ENCODE results near the gene NLRP6. TPM values are rescaled to one million over a fixed set of nuclear protein-coding genes. Genes with fewer than 3 reads are reported as not detected.
"Not testable (repeated sequence)": the region's sequence is repeated elsewhere in the genome, so short reads cannot be mapped to it uniquely, and the experiment has no call there.

NLRP6 gene
- not detected for polyA plus RNA-seq (2013, experiment 1 of 4)
- polyA plus RNA-seq (2013, experiment 2 of 4), result not detected
- polyA plus RNA-seq (2013, experiment 3 of 4), result not detected
- polyA plus RNA-seq (2013, experiment 4 of 4), result not detected

DNA sequence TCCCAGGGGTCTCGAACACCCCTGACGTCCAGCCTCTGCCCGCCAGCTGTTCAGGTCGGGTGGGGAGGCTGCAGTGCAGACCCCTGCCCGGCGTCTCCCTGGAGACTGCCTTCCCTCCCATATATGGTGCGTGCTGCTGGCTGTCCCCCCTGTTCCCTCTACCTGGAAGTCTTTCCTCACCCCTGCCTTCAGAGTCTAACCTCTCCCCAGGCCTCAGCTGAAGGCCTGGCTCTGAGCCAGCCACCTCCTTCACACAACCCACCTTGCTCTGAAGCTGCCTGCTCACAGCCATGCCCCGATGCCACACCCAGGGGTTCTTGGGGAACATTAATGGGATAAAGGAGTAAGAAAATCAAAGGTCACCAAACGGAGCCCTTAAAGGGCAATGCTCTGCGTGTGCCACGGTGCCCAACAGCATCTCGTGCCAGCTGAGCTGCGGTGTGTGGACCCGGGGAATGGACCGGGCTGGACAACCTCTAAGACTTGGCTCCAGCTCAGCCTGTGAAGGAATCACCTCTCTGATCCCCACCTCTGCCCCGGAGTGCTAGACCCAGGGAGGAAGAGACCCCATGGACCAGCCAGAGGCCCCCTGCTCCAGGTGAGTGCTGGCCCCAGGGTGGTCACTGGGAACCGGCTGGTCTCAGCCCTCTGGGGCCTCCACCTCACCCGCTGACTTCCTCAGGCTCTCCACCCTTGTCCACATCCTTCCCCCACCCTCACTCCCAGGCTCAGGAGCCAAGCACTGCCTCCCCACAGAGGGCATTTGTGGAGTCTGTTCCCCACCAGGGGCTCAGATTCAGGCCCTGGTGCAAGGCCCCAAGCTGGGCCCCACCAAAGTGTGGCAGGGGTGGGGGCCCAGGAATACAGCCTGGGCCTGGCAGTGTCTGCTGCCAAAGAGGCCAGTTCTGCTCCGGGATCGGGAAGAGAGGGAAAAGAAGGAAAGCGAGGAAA is at the start of gene NLRP6:
Gene NLRP6 (plus strand): TSS at position 407 of the 951 bp plus-strand sequence. CDS start 163 bp downstream, at position 570.
- no peaks in the 10 kb centered on the region for H3K4me1 ChIP-seq (ENCODE audit: control insufficient read depth, insufficient read depth, low read length)
- no peaks in the 10 kb centered on the region for H3K9me3 ChIP-seq (ENCODE audit: control insufficient read depth, low read length)
- no peak within 1 kb of the TSS for H3K27ac ChIP-seq (ENCODE audit: insufficient read depth, low read depth, low read length, poor library complexity, severe bottlenecking)
- 92 to 93% methylated on average over 21 of the region's 21 CpGs for WGBS, 2 experiments
- H3K36me3 ChIP-seq (ENCODE audit: control insufficient read depth, insufficient read depth, low read length), result no peaks in the 10 kb centered on the region
- no peak within 1 kb of the TSS for H3K4me3 ChIP-seq (ENCODE audit: insufficient read depth, low read depth, low read length)
- H3K27me3 ChIP-seq (ENCODE audit: control insufficient read depth, insufficient read depth, low read length, poor library complexity, severe bottlenecking), result peaks cover 53% of the 10 kb centered on the region

DNA sequence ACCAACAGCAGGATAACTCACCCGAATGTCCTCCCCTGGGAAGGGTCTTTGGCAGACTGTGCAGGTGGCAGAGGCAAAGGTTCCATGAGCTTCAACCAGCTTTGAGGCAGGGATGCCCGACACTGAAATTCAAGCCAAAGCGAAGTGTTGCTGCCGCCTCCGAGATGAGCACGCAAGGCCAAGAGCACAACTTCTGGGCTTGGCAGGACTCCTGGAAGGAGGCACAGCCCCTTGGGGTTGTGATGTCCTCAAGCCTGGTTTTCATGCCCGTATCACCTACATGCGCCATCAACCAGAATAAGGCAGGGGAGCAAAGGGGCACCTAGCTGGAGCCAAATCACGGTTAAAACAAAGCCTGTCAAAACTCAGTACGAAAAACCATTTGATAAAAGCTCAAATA is 47.8 kb upstream of the NLRP6 start:
- Histone ChIP-seq H3K4me1 (ENCODE audit: control insufficient read depth, insufficient read depth, low read length) (no peaks in the 10 kb centered on the region), H3K36me3 (ENCODE audit: control insufficient read depth, insufficient read depth, low read length) (no peaks in the 10 kb centered on the region), H3K27ac (ENCODE audit: insufficient read depth, low read depth, low read length, poor library complexity, severe bottlenecking) (no peak overlapping the region), H3K9me3 (ENCODE audit: control insufficient read depth, low read length) (no peaks in the 10 kb centered on the region), H3K4me3 (ENCODE audit: insufficient read depth, low read depth, low read length) (no peak overlapping the region), H3K27me3 (ENCODE audit: control insufficient read depth, insufficient read depth, low read length, poor library complexity, severe bottlenecking) (no peaks in the 10 kb centered on the region)
- WGBS, 2 experiments, result 95% methylated on average over 10 of the region's 10 CpGs

DNA sequence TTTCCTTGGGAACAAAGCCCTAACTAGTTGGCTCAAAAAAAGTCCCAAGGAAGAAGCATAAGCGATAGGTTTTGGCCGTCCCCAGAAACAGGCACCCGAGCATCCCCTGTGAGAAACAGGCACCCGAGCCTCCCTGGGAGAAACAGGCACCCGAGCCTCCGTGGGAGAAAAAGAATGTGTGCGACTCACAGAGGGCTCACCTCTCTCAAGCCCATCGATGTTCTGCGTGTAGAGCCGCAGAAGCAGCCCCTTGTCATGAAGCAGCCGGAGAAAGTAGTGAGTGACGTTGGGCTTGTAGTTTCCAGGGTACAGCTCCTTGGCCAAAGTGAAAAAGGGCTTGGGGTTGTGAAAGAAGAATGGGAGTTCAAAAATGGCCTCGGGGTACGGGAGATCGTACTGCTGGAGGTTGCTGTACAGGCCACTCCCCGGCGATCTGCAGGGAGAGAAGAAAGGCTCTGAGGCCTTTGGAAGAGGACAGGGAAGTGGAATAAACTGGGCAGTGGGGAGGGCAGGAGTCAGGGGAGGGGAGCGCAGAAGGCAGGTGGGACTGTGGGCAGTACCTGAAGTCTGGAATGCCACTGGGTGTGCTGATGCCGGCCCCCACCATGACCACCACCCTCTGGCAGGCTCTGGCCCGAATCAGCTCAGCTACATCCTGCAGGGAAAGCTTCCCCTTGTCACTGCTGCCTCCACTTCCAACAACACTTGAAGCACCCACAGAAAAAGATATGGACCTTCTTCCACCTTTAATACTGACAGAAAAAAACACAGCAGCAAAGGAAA is 45.2 kb upstream of the NLRP6 start:
- WGBS, 2 experiments, result 94% methylated on average over 20 of the region's 20 CpGs
- H3K4me1 ChIP-seq (ENCODE audit: control insufficient read depth, insufficient read depth, low read length), result peaks cover 4% of the 10 kb centered on the region

DNA sequence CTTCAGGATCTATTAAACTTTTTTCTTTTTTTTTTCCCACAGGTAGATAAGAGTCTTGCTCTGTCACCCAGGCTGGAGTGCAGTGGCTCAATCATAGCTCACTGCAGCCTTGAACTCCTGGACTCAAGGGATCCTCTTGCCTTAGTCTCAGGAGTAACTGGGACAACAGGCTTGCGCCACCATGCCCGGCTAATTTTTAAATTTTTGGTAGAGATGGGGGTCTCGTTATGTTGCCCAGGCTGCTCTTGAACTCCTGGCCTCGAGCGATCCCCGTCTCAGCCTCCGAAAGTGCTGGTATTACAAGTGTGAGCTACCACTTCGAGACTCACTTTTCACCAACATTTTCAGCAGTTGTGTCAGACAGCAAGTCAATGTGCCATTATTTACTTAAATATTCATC is 43.0 kb upstream of the NLRP6 start:
- Histone ChIP-seq H3K27me3 (ENCODE audit: control insufficient read depth, insufficient read depth, low read length, poor library complexity, severe bottlenecking) (no peaks in the 10 kb centered on the region), H3K27ac (ENCODE audit: insufficient read depth, low read depth, low read length, poor library complexity, severe bottlenecking) (no peak overlapping the region), H3K9me3 (ENCODE audit: control insufficient read depth, low read length) (no peaks in the 10 kb centered on the region), H3K4me3 (ENCODE audit: insufficient read depth, low read depth, low read length) (peak overlapping the region; percentile 87), H3K4me1 (ENCODE audit: control insufficient read depth, insufficient read depth, low read length) (peaks cover 9% of the 10 kb centered on the region), H3K36me3 (ENCODE audit: control insufficient read depth, insufficient read depth, low read length) (peaks cover under 1% of the 10 kb centered on the region)
- WGBS, 2 experiments, result 93 to 94% methylated on average over 8 of the region's 8 CpGs

More for the DNA sequence above, 45.2 kb upstream of the NLRP6 start:
- H3K9me3 ChIP-seq (ENCODE audit: control insufficient read depth, low read length), result no peaks in the 10 kb centered on the region
- no peaks in the 10 kb centered on the region for H3K27me3 ChIP-seq (ENCODE audit: control insufficient read depth, insufficient read depth, low read length, poor library complexity, severe bottlenecking)
- H3K4me3 ChIP-seq (ENCODE audit: insufficient read depth, low read depth, low read length), result no peak overlapping the region
- no peak overlapping the region for H3K27ac ChIP-seq (ENCODE audit: insufficient read depth, low read depth, low read length, poor library complexity, severe bottlenecking)
- no peaks in the 10 kb centered on the region for H3K36me3 ChIP-seq (ENCODE audit: control insufficient read depth, insufficient read depth, low read length)

DNA sequence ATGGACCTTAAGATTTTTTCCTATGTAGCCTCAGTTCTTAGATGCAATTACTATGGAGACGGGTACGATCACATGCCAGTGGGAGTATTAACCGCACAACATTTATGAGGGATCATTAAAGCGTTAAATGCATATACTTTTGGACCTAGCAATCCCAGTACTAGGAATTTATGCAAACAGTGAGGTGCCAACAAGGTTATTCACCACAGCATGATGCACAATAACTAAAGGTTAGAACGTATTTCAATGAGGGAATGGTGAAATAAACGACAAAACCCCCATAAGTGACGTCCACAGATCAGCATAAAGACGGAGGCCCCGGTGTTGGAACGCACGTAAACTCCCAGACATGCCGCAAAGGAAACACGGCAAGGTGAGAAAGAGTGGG is 42.6 kb upstream of the NLRP6 start:
- H3K36me3 ChIP-seq (ENCODE audit: control insufficient read depth, insufficient read depth, low read length), result peaks cover 3% of the 10 kb centered on the region
- H3K27ac ChIP-seq (ENCODE audit: insufficient read depth, low read depth, low read length, poor library complexity, severe bottlenecking), result peak overlapping the region; percentile 60
- peaks cover 9% of the 10 kb centered on the region for H3K4me1 ChIP-seq (ENCODE audit: control insufficient read depth, insufficient read depth, low read length)
- peak overlapping the region; percentile 87 for H3K4me3 ChIP-seq (ENCODE audit: insufficient read depth, low read depth, low read length)
- 14 to 15% methylated on average over 13 of the region's 13 CpGs for WGBS, 2 experiments
- no peaks in the 10 kb centered on the region for H3K27me3 ChIP-seq (ENCODE audit: control insufficient read depth, insufficient read depth, low read length, poor library complexity, severe bottlenecking)
- H3K9me3 ChIP-seq (ENCODE audit: control insufficient read depth, low read length), result no peaks in the 10 kb centered on the region

DNA sequence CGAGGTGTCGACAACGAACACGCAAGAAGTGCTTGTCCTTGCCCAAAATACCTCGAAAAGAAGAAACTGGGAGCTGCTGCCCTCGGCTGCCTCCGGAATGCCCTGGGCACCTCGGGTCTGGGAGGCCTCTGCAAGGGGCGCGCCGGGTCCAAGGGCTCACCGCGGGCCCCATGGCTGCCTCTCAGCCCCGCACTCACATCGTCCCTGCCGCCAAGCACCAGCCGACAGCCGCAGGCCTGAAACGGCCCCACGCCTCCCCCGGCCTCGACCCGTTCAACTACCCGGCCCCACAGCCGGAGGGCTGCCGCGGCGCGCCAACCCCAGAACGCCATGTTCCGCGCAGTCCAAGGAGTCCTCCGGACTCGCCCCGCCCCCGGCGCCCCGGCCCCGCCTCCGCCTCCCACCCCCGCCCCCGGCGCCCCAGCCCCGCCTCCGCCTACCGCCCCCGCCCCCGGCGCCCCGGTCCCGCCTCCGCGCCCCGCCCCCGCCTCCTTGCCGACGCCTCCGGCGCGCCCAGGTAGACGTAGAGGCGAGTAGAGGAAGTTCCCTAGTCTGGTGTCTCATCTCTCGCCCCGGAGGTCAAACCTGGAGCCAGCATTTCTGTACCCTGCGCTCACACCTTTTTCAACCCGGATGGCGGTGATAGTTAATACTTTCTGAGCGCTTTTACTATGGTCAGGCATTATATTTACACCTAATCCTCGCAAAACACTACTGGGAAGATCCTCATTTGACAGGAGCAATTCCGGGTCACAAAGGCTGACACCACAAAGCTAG is 42.0 kb upstream of the NLRP6 start, which contains the start of gene SIRT3:
Gene SIRT3 (minus strand): TSS at position 346 of the 777 bp plus-strand sequence. CDS start 14 bp downstream, at position 332.
- H3K27ac ChIP-seq (ENCODE audit: insufficient read depth, low read depth, low read length, poor library complexity, severe bottlenecking), result peak within 1 kb of the TSS; percentile 84
- WGBS, 2 experiments, result 0% methylated on average over 70 of the region's 70 CpGs

DNA sequence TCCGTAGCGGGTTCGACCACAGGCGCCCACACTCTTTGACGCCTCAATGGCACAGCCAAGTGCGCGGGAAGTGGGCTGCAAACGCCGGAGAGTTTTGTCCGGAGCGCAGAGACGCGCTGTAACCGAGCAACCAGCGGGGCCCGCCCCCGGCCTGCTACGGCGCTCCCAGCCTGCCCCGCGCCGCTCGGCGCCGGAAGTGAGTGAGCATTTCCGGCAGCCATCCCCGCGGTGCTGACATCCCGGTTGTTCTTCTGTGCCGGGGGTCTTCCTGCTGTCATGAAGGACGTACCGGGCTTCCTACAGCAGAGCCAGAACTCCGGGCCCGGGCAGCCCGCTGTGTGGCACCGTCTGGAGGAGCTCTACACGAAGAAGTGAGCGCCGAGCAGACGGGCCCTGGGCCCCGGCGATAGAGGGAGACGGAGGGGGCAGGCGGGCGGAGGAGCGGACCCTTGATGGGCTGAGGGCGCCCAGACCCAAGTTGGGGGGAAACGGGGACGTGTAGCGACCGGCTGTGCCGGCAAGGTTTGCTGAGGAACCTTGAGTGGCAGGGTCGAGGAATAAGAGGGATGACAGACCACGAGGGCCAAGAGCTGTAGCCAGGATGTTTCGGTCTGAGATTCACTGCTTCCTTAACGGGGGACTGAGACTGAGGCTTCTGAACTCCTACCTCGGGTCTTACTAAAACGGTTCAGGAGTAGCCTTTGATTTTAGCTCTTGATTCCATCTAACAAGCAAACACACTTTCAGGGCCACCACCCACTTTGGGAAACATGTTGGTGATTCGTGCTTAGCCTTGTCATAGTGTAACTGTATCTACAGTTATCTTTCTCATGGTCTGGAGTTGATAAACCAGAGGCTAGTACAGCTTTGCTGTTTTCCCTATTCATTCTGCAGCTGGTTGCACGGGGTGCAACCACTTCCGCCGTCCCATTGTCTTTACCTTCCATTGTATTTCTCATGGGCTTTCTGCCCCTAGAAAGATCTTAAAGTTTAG is 41.1 kb upstream of the NLRP6 start, which contains the start of gene PSMD13:
Gene PSMD13 (plus strand): TSS at position 203 of the 994 bp plus-strand sequence. CDS start 74 bp downstream, at position 277.
- Histone ChIP-seq H3K9me3 (ENCODE audit: control insufficient read depth, low read length) (no peaks in the 10 kb centered on the region), H3K27me3 (ENCODE audit: control insufficient read depth, insufficient read depth, low read length, poor library complexity, severe bottlenecking) (no peaks in the 10 kb centered on the region), H3K4me3 (ENCODE audit: insufficient read depth, low read depth, low read length) (peak within 1 kb of the TSS; percentile 87), H3K27ac (ENCODE audit: insufficient read depth, low read depth, low read length, poor library complexity, severe bottlenecking) (peak within 1 kb of the TSS; percentile 84), H3K4me1 (ENCODE audit: control insufficient read depth, insufficient read depth, low read length) (peaks cover 9% of the 10 kb centered on the region), H3K36me3 (ENCODE audit: control insufficient read depth, insufficient read depth, low read length) (peaks cover 3% of the 10 kb centered on the region)
- WGBS, 2 experiments, result 2% methylated on average over 62 of the region's 62 CpGs

More for the DNA sequence above, 42.0 kb upstream of the NLRP6 start, which contains the start of gene SIRT3:
- no peaks in the 10 kb centered on the region for H3K9me3 ChIP-seq (ENCODE audit: control insufficient read depth, low read length)
- peaks cover 3% of the 10 kb centered on the region for H3K36me3 ChIP-seq (ENCODE audit: control insufficient read depth, insufficient read depth, low read length)
- H3K27me3 ChIP-seq (ENCODE audit: control insufficient read depth, insufficient read depth, low read length, poor library complexity, severe bottlenecking), result no peaks in the 10 kb centered on the region
- peak within 1 kb of the TSS; percentile 87 for H3K4me3 ChIP-seq (ENCODE audit: insufficient read depth, low read depth, low read length)
- H3K4me1 ChIP-seq (ENCODE audit: control insufficient read depth, insufficient read depth, low read length), result peaks cover 9% of the 10 kb centered on the region

DNA sequence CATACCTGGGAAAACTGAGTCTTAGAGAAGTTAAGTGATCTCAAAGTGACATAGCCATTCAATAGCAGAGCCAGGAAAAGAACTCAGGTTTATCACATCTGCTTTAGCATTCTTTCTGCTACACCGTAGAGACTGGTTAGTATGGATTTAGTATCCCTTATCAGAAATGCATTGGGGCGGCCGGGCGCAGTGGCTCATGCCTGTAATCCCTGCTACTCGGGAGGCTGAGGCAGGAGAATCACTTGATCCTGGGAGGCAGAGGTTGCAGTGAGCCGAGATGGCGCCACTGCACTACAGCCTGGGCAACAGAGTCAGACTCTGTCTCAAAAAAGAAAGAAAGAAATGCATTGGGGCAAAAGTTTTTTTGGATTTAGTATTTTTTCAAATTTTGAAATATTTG is 39.9 kb upstream of the NLRP6 start:
- H3K36me3 ChIP-seq (ENCODE audit: control insufficient read depth, insufficient read depth, low read length); H3K4me1 ChIP-seq (ENCODE audit: control insufficient read depth, insufficient read depth, low read length); H3K27ac ChIP-seq (ENCODE audit: insufficient read depth, low read depth, low read length, poor library complexity, severe bottlenecking); H3K27me3 ChIP-seq (ENCODE audit: control insufficient read depth, insufficient read depth, low read length, poor library complexity, severe bottlenecking); H3K9me3 ChIP-seq (ENCODE audit: control insufficient read depth, low read length): not testable (repeated sequence)
- 89 to 90% methylated on average over 7 of the region's 7 CpGs for WGBS, 2 experiments
- peak overlapping the region; percentile 87 for H3K4me3 ChIP-seq (ENCODE audit: insufficient read depth, low read depth, low read length)

Measured in ectodermal cell (in vitro differentiated cells).